DOHH2 (cell line): Measurements from ENCODE around the gene ANKRD9.

Source experiments
- CTCF ChIP-seq: fragments of 200-600 bp; sonication (generic); IDR thresholded peaks from one replicate; pipeline ENCODE4 v1.5.1; 2014; ENCODE audit warnings: antibody characterized with exemption, mild to moderate bottlenecking, low read depth, low read length; ENCODE audit not compliant: poor library complexity, severe bottlenecking
- EZH2phosphoT487 ChIP-seq: fragments of 200-600 bp; sonication (generic); IDR thresholded peaks from 2 replicates; pipeline ENCODE4 v1.6.1; 2017; ENCODE audit warnings: borderline replicate concordance, mild to moderate bottlenecking, antibody characterized with exemption, low read length, moderate library complexity, mixed read lengths

- no peak for TF ChIP-seq CTCF
- no peak for TF ChIP-seq EZH2phosphoT487
Observed at GRCh38 chr14:102554821-102555819, 45.5 kb upstream of the ANKRD9 start.
